ENCODE measurements around the gene PHB1. TPM values are rescaled to one million over a fixed set of nuclear protein-coding genes. Genes with fewer than 3 reads are reported as not detected.
A peak's percentile ranks its signal among the peaks of the same experiment; 100 is the strongest.

PHB1 gene
- total and polyA plus RNA-seq, 2 of the 8 experiments (the other 6 are each of a cell fraction or from before 2014, with no cell fraction given), result 386 to 597 TPM

DNA sequence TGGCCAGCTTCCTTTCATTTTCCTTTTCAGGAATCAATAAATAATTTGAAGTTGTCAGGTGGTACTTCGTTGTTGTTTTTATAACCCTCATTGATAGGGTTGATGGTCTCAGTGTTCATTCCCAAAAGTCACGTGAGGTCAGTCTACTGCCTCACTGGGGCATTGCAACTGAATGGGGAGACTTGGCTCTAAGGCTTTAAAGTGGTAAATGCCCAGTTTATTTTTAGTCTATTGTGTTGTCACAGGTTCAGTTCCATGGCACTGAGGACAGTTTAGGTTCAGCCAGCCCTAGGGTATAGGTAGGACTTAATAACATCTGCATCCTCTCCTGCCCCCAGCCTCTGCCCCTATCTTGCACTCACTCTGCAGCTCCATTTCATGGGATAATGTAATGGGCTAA, 46.9 kb upstream of the PHB1 start:
- no peak overlapping the region for H3K4ac ChIP-seq (replicated peaks; ENCODE audit: insufficient read length, low read depth, low read length)
- no peak overlapping the region for H4K91ac ChIP-seq (replicated peaks; ENCODE audit: insufficient read length, low read length)
- no peak overlapping the region for H4K5ac ChIP-seq (ENCODE audit: insufficient read length, low read depth, low read length)
- WGBS, 2 experiments (ENCODE audit: extremely low coverage in 1 of 2, insufficient coverage in 1 of 2, insufficient read length in 1 of 2, insufficient replicate concordance in 2 of 2, low coverage in 1 of 2, low lambda C conversion rate in 2 of 2, missing lambda C conversion rate in 1 of 2), result 82% methylated on average over 2 of the region's 2 CpGs; no CpG with 5 or more reads in 1 of the 2 experiments
- POLR2A ChIA-PET (ENCODE audit: partially characterized antibody), result interaction anchor here (1.5 to 1.6 kb wide), 2 partner anchors 15 to 27 kb away, joined by 3 to 4 read pairs; no protein-coding TSS in a partner anchor
- H3K14ac ChIP-seq (ENCODE audit: insufficient read length), result no peak overlapping the region
- H2AK5ac ChIP-seq (ENCODE audit: low read depth, low read length), result no peak overlapping the region
- H4K20me1 ChIP-seq (replicated peaks in 1 of 2; ENCODE audit: control insufficient read depth in 1 of 2, insufficient read depth in 2 of 2, low read length in 2 of 2), result peaks cover 0 to 1% of the 10 kb centered on the region in 2 experiments
- no peak overlapping the region for H3K4me2 ChIP-seq (ENCODE audit: insufficient read depth in 1 of 2, low read depth in 2 of 2, low read length in 2 of 2)
- H2BK5ac ChIP-seq (ENCODE audit: low read depth, low read length), result no peak overlapping the region
- no peaks in the 10 kb centered on the region for H3K36me3 ChIP-seq (ENCODE audit: control insufficient read depth in 2 of 4, insufficient read depth in 4 of 4, low read length in 3 of 4)
- H2BK120ac ChIP-seq (replicated peaks; ENCODE audit: low read depth, low read length), result no peak overlapping the region
- no peak overlapping the region for H4K8ac ChIP-seq (ENCODE audit: extremely low read depth, insufficient read depth, low read length)
- H2BK20ac ChIP-seq (ENCODE audit: low read length), result no peak overlapping the region
- TF ChIP-seq, protein P1, sequence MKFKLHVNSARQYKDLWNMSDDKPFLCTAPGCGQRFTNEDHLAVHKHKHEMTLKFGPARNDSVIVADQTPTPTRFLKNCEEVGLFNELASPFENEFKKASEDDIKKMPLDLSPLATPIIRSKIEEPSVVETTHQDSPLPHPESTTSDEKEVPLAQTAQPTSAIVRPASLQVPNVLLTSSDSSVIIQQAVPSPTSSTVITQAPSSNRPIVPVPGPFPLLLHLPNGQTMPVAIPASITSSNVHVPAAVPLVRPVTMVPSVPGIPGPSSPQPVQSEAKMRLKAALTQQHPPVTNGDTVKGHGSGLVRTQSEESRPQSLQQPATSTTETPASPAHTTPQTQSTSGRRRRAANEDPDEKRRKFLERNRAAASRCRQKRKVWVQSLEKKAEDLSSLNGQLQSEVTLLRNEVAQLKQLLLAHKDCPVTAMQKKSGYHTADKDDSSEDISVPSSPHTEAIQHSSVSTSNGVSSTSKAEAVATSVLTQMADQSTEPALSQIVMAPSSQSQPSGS (IDR thresholded peaks at IDR 0.05; ENCODE audit: low read length), result no peak
- TF ChIP-seq JUN (IDR thresholded peaks at IDR 0.05; ENCODE audit: low read depth, low read length), result no peak
- no peaks in the 10 kb centered on the region for H3K79me2 ChIP-seq (ENCODE audit: control insufficient read depth in 1 of 2, insufficient read depth in 2 of 2, low read length in 2 of 2)
- H3K27me3 ChIP-seq (replicated peaks in 1 of 4; ENCODE audit: control insufficient read depth in 3 of 4, extremely low read depth in 1 of 4, insufficient read depth in 3 of 4, low read length in 3 of 4), result peaks cover 0 to 3% (median 0%) of the 10 kb centered on the region in 4 experiments; a peak in 1 of 7 replicates
- 0 out of 2 replicates have a peak overlapping the region, but pooled peaks have one; percentile 17 for H2BK12ac ChIP-seq (ENCODE audit: low read depth, low read length)
- DNase-seq (ENCODE audit: low read depth in 1 of 2, low spot score in 2 of 2) (no peak), FAIRE-seq (no peak)
- no peak overlapping the region for H3K27ac ChIP-seq (ENCODE audit: low read depth, low read length)
- no peak overlapping the region for H3K9ac ChIP-seq (replicated peaks in 1 of 4; ENCODE audit: extremely low read depth in 1 of 4, low read depth in 3 of 4, low read length in 3 of 4)
- H3K9me3 ChIP-seq (ENCODE audit: insufficient read depth in 2 of 2, low read depth in 1 of 2, low read length in 1 of 2), result 0 out of 4 replicates have a peak, but pooled peaks cover 0 to 6% of the 10 kb centered on the region in 2 experiments
- H3K4me3 ChIP-seq (ENCODE audit: extremely low read depth in 1 of 4, insufficient read depth in 2 of 4, low read depth in 3 of 4, low read length in 4 of 4), result no peak overlapping the region
- no peaks in the 10 kb centered on the region for H3K23me2 ChIP-seq (ENCODE audit: low read depth, low read length)
- H2AFZ ChIP-seq (ENCODE audit: low read length), result no peak overlapping the region
- no peaks in the 10 kb centered on the region for H3K79me1 ChIP-seq (ENCODE audit: low read depth, low read length)
- 0 out of 2 replicates have a peak overlapping the region, but pooled peaks have one; percentile 61 for H2BK15ac ChIP-seq (ENCODE audit: low read length)
- H3K23ac ChIP-seq (ENCODE audit: insufficient read length), result no peak overlapping the region
- H3K4me1 ChIP-seq (replicated peaks in 1 of 4; ENCODE audit: control insufficient read depth in 3 of 4, insufficient read depth in 4 of 4, low read length in 3 of 4), result peaks cover 0 to 2% (median 0%) of the 10 kb centered on the region in 4 experiments; a peak in 2 of 7 replicates
- CTCF ChIA-PET (ENCODE audit: partially characterized antibody), result interaction anchor here (1.5 to 12.0 kb wide), 5 partner anchors 9 to 95 kb away, joined by 4 to 111 read pairs (median 5); no protein-coding TSS in a partner anchor
- H3K56ac ChIP-seq (replicated peaks; ENCODE audit: insufficient read length, low read depth, low read length), result no peak overlapping the region
- H3K18ac ChIP-seq (ENCODE audit: extremely low read depth, low read length), result no peak overlapping the region; the same call in 1 of the 2 replicates
